ENCODE data around the gene ANKRD13B. TPM values are rescaled to one million over a fixed set of nuclear protein-coding genes. Genes with fewer than 3 reads are reported as not detected.

Gene ANKRD13B
- total RNA-seq, 1 donor from 2014 or later, result 24.5 TPM

- DNase-seq (ENCODE audit: low spot score), result no peak
- Mint-ChIP-seq H3K27ac (ENCODE audit: unreplicated experiment) (no peak overlapping the region), H3K36me3 (ENCODE audit: low read depth) (no peaks in the 10 kb centered on the region), H3K4me1 (ENCODE audit: low read depth) (peaks cover 18% of the 10 kb centered on the region), H3K4me3 (ENCODE audit: unreplicated experiment) (no peak overlapping the region), H3K27me3 (ENCODE audit: low read depth) (no peaks in the 10 kb centered on the region), H3K9me3 (ENCODE audit: low read depth) (no peaks in the 10 kb centered on the region)
- TF ChIP-seq, protein P1, sequence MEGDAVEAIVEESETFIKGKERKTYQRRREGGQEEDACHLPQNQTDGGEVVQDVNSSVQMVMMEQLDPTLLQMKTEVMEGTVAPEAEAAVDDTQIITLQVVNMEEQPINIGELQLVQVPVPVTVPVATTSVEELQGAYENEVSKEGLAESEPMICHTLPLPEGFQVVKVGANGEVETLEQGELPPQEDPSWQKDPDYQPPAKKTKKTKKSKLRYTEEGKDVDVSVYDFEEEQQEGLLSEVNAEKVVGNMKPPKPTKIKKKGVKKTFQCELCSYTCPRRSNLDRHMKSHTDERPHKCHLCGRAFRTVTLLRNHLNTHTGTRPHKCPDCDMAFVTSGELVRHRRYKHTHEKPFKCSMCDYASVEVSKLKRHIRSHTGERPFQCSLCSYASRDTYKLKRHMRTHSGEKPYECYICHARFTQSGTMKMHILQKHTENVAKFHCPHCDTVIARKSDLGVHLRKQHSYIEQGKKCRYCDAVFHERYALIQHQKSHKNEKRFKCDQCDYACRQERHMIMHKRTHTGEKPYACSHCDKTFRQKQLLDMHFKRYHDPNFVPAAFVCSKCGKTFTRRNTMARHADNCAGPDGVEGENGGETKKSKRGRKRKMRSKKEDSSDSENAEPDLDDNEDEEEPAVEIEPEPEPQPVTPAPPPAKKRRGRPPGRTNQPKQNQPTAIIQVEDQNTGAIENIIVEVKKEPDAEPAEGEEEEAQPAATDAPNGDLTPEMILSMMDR (IDR thresholded peaks at IDR 0.05), result no peak
These were observed 32.3 kb downstream of the ANKRD13B start for GRCh38 chr17:29625037-29625750.

GRCh38 chr17:29627951-29628350 is 35.0 kb downstream of the ANKRD13B start:
- Mint-ChIP-seq H3K9me3 (ENCODE audit: low read depth) (no peaks in the 10 kb centered on the region), H3K36me3 (ENCODE audit: low read depth) (peaks cover 13% of the 10 kb centered on the region), H3K4me1 (ENCODE audit: low read depth) (peaks cover 4% of the 10 kb centered on the region), H3K27me3 (ENCODE audit: low read depth) (no peaks in the 10 kb centered on the region), H3K27ac (ENCODE audit: unreplicated experiment) (no peak overlapping the region), H3K4me3 (ENCODE audit: unreplicated experiment) (no peak overlapping the region)
- TF ChIP-seq, protein P1 (IDR thresholded peaks at IDR 0.05), result no peak
- no peak for DNase-seq (ENCODE audit: low spot score)

DNA sequence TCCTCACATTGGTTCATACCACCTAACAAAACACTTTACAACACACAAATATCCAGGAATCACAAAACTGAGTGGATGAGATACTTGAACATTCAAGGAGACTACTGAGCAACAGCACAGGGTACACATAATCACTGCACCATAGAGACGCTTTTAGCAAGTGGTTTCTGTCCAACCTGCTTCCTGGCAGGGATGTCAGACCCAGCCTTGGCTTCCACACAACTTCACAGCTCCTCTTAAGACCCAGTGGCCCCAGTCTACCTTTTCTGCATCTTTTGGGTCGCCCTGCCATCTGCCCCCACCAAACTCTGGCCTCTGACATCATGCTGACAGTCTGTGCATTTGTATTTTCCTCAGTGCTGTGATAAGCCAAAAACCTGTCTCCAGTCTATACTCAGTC is 35.7 kb downstream of the ANKRD13B start:
- H3K4me1 Mint-ChIP-seq (ENCODE audit: low read depth), result no peaks in the 10 kb centered on the region
- DNase-seq (ENCODE audit: low spot score), result no peak
- H3K4me3 Mint-ChIP-seq (ENCODE audit: unreplicated experiment), result no peak overlapping the region
- H3K36me3 Mint-ChIP-seq (ENCODE audit: low read depth), result peaks cover 13% of the 10 kb centered on the region
- H3K9me3 Mint-ChIP-seq (ENCODE audit: low read depth), result no peaks in the 10 kb centered on the region
- no peaks in the 10 kb centered on the region for H3K27me3 Mint-ChIP-seq (ENCODE audit: low read depth)
- TF ChIP-seq, protein P1 (IDR thresholded peaks at IDR 0.05), result no peak
- H3K27ac Mint-ChIP-seq (ENCODE audit: unreplicated experiment), result no peak overlapping the region

GRCh38 chr17:29629839-29630238 is 36.9 kb downstream of the ANKRD13B start:
- TF ChIP-seq, protein P1 (IDR thresholded peaks at IDR 0.05), result no peak
- no peaks in the 10 kb centered on the region for H3K4me1 Mint-ChIP-seq (ENCODE audit: low read depth)
- no peak overlapping the region for H3K27ac Mint-ChIP-seq (ENCODE audit: unreplicated experiment)
- peaks cover 16% of the 10 kb centered on the region for H3K36me3 Mint-ChIP-seq (ENCODE audit: low read depth)
- H3K9me3 Mint-ChIP-seq (ENCODE audit: low read depth), result no peaks in the 10 kb centered on the region
- H3K27me3 Mint-ChIP-seq (ENCODE audit: low read depth), result no peaks in the 10 kb centered on the region
- H3K4me3 Mint-ChIP-seq (ENCODE audit: unreplicated experiment), result no peak overlapping the region
- no peak for DNase-seq (ENCODE audit: low spot score)

DNA sequence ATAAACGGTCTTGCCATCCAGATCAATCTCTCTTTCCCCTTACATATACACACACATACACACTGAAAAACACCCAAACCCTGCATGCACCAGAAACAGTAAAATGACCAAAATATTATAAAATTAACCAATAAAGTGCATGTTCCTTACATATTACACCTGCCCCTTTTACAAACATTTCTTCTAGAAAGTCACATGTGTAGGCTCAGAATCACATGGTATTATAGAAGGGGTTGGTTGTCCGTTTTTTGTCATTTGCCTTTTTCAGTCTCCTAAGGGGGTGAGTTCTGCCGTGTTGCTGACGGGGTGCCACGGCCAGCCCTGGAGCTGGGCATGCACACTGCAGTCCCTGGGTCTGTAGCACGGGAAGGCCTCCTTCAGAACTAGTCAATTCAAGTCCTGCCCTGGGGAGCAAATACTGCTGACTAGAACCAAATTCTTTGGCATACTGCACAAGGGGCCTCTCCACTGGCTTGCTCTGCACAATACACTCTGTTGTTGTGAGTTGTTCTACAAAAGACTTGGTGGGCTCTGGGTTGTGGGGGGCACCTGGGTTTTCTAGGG is 37.8 kb downstream of the ANKRD13B start:
- Mint-ChIP-seq H3K9me3 (ENCODE audit: low read depth) (no peaks in the 10 kb centered on the region), H3K27ac (ENCODE audit: unreplicated experiment) (no peak overlapping the region), H3K4me1 (ENCODE audit: low read depth) (no peaks in the 10 kb centered on the region), H3K27me3 (ENCODE audit: low read depth) (no peaks in the 10 kb centered on the region), H3K36me3 (ENCODE audit: low read depth) (peaks cover 16% of the 10 kb centered on the region), H3K4me3 (ENCODE audit: unreplicated experiment) (no peak overlapping the region)
- TF ChIP-seq, protein P1 (IDR thresholded peaks at IDR 0.05), result no peak
- DNase-seq (ENCODE audit: low spot score), result no peak
